G401 (cell line): ENCODE measurements around the gene VRK1. TPM values are rescaled to one million over a fixed set of nuclear protein-coding genes. Genes with fewer than 3 reads are reported as not detected.
"Not testable (repeated sequence)": the region's sequence is repeated elsewhere in the genome, so short reads cannot be mapped to it uniquely, and the experiment has no call there.

Experiments used
- DNase-seq: peaks from one replicate; pipeline ENCODE4 v3.0.0-alpha.2; 2015; ENCODE audit warnings: low spot score
- in situ Hi-C: cut with HindIII; loops from 2 replicates; pipeline ENCODE4 v1.10.0; 2016; ENCODE audit warnings: low sequenced_read_pairs, mixed read lengths
- total RNA-seq: library from RNA; depleted of rRNA; stranded (reverse); fragments of >200 nt; shearing (Covaris generic); gene quantifications from 2 replicates; pipeline ENCODE4 v1.2.3, GENCODE V29; 2014

The VRK1 gene
- total RNA-seq, 1 experiment from 2014 or later = 65.5 TPM

DNA sequence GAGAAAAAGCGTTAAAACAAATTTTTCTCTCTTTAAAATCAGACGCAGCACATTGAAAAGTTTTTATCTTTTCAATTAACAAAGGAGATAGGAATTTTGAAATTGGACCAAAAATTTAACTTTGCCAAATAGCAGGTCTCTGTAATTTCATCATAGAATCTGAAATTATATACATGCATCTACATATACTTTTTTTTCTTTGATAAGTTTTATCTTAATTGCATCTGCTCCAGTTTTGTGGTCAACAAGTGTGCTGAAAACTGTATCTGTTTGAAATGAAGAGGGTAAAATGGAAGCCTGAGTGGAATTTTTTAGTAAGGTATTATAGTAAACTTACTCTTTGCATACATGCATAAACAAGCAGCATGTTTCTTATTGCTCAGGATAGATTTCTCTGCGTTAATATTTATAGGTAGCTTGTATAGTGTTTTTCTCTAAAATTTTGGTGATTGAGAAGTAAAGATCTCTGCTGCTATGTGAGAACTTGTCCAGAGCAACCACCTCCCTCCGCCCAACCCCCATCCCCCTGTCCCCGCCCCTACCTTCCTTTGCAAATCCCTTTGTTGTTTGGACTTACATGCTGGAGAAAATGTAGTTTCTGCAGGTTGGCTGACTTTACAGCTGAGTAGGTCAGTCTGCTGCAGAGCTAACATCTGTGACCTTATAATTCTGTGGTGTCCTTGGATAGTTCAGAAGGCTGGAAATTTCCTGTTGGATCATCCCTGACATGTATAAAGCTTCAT lies 64.6 kb downstream of the VRK1 start:
- DNase-seq = no peak
- in situ Hi-C loops = no loop called here

DNA sequence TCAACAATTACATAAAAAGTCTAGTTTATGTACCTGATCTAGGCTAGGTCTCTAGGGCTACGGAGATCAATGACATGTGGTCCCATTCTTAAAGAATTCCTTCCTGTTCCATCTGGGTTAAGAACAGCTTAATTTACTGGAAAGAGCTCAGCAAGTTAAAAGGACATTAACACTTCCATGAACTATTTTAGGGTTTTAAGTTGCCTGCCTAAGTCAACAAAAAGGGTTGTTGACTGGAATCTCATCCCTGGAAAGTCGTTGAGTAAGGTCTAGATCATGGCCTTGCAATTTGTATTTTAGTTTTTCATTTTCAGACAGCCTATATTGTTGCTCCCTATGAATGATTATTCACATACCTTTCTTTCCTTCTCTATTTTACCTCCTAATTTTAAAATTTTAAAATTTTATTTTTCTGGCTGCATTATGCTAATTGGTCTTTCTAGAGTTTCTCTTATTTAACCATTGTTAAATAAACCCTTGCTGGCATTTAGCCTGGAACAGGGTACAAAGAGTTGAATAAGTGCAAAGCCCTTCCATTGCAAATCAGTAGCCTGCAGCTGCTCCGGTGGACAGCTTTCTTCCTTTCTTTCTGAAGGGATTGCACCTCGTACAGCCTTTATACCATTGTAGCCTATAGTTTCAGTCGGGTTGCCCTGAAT lies 66.3 kb downstream of the VRK1 start:
- in situ Hi-C loops = no loop called here
- no peak for DNase-seq

DNA sequence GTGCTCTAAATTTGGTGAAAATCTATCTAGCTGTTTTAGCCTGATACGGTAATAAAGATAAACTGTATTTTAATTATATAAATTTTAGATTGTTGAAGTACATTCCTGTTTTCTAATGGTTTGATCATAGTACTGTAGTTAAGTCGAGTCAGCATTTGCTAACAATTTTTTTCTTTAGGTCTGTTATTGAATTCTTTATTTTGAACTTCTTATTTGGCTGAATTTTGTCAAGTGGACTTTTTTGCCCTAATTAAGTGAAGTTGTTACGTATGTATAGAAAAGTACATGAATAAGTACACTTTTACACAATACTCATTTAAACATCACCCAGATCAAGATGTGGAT lies 66.8 kb downstream of the VRK1 start:
- no peak for DNase-seq
- in situ Hi-C loops = no loop called here

DNA sequence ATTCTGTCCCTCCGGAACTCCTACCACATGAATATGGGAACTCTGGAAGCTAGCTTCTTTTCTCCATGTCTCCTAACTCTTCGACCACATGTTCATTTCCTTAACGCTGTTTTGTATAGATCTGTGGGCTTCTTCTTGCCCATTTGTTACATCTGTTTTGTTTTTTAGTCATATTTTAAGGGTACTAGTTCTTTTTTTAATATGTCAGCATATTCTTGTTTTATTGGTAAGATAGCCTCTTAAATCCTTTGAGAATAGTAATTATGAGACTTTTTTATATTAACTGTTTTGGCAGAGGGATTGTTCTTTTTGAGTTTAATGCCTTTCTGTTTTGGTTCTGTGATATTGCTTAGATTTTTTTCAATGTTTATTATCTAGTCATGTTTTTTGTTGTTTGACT lies 70.5 kb downstream of the VRK1 start:
- no peak for DNase-seq
- in situ Hi-C loops = no loop called here

DNA sequence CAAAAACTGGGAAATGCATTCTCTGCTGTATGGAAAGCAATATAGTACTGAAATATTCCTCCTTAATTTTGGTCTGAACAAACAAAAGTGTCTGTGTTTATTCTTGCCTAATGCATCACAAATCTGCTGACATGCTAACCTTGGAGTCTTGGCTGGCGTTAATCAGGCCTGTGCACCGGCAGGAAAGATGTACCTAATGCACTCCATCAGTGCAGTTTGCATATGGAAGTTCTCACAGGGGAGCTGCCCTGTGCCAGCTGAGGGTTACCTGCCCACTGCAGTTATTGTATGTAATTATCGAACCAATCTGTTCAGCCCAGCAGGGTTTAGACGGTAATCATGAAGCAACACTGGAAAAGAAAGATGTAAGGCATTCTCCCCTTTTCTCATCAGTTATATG lies 76.9 kb downstream of the VRK1 start:
- in situ Hi-C loops = no loop called here
- DNase-seq = peak; percentile 37

DNA sequence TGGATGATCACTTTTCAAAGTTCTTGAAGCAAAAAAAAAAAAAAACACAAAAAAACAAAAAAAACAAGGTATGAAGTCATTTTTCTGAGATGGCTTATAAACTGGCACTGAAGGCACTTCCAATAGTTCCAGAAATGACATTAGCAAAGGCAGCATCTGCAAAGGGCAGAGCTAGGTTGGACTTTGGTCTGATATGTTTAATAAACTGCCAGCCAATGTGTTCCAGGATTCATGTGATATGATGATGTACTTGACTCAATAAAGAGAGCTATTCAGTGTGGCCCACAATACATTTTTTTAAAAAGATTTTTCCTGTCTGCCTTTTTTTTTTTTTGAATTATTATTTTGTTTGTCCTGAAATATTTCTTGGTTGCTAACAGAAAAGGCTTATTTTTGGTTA lies 79.6 kb downstream of the VRK1 start:
- DNase-seq = no peak
- in situ Hi-C loops = no loop called here

DNA sequence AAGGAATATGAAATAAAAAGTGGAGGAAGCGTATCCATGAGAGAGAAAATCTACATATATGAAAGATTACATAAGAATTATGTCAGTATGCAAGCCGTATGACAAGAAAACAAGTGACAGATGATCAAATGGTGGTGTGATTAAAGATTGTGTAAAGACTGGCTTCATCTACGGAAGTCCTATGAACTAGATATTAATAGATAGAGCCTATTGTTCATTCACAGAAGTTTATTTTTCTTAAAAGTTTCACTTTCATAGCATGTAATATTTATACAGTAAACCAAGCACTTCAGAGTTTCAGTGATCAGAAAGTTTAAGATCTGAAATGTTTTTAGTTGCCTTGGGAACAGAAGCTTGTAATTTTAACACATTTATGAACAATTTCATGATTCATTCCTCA lies 84.5 kb downstream of the VRK1 start:
- DNase-seq = no peak
- in situ Hi-C loops = no loop called here

DNA sequence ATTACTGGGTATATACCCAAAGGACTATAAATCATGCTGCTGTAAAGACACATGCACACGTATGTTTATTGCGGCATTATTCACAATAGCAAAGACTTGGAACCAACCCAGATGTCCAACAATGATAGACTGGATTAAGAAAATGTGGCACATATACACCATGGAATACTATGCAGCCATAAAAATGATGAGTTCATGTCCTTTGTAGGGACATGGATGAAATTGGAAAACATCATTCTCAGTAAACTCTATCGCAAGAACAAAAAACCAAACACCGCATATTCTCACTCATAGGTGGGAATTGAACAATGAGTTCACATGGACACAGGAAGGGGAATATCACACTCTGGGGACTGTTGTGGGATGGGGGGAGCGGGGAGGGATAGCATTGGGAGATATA lies 86.8 kb downstream of the VRK1 start:
- in situ Hi-C loops = not testable (repeated sequence)

DNA sequence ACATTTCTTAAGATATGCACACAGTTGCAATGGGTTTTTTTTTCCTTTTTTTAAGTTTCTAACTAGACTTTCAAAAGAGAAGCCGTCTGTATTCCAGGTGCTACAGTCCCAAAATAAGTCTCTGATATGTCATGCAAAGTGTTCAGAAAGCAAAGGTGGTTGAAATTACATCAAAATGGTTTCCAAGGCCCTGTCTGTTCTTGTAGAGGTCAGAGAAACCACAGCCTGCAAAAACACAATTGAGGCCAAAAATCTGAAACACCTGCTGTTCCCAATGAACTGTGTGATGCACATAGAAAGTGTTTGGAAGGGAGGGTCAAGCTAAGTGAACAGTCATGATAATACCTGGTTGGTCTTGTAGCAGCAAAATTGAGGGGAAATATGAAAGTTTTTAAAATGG lies 91.0 kb downstream of the VRK1 start:
- in situ Hi-C loops = no loop called here
- DNase-seq = peak; percentile 63

More for the DNA sequence above, 86.8 kb downstream of the VRK1 start:
- DNase-seq = not testable (repeated sequence)

DNA sequence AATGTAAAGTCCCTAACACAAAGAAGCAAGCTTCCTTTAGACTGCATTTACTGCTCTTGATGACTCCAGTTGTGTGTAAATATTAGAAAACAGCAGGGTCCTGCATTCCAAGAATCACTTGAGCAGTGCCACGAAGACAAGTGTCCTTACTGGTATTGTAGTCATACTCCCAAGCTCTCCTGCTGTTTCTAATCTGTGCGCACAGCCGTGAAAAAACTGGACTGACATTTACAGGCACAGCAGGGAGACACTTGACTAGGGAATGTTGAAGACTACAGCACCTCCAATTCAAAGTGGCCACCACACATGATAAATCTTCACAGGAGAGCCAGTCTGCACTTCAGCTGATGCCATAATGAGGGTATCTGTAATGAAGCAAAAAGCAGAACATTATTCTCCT lies 91.4 kb downstream of the VRK1 start:
- peak; percentile 82 for DNase-seq
- in situ Hi-C loops = no loop called here

DNA sequence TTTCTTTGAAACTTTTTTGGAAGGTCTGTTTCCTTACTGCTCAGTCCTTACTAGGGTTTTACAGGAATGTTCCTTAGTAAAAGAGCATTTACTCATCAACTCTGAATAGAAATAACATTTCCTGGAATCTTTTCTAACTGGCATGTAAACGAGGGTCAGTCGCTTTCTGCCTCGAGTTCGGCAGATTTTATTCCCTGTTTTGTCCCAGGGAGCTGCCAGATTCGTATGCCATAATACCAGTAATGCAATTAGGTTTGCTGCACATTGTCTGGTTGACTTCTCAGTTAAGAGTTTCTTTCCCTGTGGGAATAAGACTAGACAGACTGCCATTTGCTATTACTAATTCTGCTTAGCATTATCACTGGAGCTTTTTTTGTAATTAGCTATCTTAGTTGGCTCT lies 91.9 kb downstream of the VRK1 start:
- no peak for DNase-seq
- in situ Hi-C loops = no loop called here

DNA sequence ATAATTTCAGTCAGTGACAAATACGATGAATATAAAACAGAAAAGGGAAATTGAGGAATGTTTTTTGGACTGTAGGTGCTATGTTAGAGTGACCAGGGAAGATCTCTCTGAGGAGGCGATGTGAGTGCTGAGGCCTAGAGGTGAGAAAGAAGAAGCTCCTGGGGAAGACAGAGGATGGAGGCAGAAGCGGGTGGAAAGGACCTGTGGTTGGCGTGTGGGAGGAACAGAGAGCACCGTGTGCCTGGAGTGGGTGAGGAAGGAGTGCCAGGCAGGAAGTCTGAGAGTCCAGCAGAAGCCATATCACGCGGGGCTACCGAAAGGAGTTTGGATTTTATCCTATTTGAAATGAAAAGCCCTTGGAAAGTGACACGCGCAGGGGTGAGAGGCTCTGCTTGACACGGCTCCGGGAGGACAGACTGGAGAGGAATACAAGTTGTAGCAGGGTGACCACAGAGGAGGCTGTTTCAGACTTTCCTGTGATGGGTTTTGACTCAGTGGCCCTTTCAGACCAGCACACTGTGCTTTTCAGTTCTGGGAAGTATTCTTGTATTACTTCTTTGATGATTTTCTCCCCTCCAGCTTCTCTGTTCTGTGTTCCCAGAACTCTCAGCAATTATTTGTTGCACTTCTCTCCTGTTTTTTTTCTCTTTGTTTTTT lies 96.9 kb downstream of the VRK1 start:
- in situ Hi-C loops = no loop called here
- no peak for DNase-seq

DNA sequence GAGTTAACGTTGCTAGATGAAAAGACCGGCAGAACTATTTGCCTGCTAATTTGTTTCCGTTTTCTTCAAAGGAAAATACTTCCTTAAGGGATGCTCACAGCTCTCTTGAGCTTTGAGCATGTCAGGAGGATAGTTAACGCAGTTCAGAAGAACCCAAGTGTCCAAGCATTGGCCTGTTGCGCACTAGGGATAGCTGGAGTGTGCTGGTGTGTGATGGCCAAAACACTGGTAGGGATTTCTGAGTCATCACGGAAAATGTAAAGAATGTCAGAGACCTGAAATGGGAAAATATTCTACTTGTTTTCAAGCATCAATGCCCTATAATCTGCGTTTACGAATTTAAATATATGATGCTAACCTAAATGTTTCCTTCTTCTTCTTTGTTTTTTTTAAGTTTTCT lies 97.8 kb downstream of the VRK1 start:
- in situ Hi-C loops = no loop called here
- DNase-seq = no peak

DNA sequence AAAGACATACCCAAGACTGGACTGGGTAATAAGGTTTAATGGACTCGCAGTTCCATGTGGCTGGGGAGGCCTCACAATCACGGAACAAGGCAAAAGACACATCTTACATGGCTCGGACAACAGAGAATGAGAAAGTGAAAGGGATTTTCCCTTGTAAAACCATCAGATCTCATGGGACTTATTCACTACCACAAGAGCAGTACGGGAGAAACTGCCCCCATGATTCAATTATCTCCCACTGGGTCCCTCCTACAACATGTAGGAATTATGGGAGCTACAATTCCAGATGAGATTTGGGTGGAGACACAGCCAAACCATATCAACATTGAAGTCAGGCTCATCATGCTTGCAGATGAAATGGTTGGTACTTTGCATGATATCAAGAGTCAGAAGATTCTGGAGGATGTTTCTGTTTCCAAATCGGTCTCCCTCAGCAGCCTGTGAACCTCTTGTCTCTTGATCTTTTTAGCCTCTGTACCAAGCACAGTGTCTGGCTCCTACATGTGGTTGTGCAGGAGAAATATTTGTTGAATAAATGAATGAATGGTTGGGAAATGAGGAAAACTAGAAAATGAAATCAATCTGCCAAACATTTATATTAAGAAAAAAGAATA lies 98.6 kb downstream of the VRK1 start:
- DNase-seq = no peak
- in situ Hi-C loops = no loop called here

DNA sequence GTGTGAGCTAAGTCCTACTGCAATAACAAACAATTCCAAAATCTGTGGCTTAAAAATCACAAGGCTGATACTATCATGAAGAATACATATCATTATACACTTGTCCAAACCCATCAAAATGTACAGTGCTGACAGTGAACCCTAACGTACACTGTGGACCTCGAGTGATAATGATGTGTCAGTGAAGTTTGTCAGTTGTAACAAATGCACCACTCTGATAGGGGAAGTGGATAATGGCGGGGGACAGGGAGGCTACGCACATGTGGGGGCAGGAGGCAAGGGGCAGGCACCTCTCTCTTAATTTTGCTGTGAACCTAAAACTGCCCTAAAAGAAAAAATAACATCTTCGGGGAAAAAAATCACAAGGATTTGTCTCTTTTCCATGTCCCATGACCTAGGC lies 100.0 kb downstream of the VRK1 start:
- no peak for DNase-seq
- in situ Hi-C loops = no loop called here

DNA sequence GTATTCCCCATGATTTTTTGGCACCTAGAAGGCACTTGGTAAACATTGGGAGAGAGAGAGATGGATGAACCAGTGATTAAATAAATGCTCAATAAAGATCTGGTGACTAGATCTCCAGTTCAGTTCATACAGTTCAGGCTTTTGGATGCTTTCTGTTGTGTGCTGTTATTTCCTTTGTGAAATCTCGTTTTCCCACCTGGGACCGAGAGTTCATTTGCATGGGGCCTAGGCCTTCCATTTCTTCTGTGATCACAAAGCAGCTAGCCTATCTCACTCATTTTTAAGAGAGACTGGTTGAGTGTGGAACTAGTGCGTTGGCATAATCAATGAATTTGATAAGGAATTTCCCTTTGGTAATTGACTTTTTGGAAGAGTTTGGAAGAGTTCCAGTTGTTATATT lies 104.0 kb downstream of the VRK1 start:
- in situ Hi-C loops = no loop called here
- no peak for DNase-seq

DNA sequence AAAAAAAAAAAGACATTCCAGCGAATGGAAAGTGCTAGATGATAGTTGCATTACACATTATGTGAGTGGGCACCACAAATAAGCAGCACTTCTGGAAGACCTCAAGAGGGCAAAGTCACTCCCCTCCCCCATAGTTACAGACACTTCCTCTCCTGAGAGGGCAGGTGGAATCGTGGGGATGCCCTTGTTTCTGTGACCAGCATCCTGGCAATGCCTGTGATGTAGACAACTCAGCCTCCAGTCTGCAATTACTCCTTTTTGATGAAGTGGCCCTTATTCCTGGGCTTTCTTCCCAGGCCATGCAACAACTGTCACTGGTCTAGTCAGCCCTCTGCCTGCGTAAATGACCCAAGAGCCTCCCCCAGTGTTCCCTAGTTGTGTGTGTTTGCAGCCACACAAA lies 104.8 kb downstream of the VRK1 start:
- in situ Hi-C loops = no loop called here
- DNase-seq = no peak

DNA sequence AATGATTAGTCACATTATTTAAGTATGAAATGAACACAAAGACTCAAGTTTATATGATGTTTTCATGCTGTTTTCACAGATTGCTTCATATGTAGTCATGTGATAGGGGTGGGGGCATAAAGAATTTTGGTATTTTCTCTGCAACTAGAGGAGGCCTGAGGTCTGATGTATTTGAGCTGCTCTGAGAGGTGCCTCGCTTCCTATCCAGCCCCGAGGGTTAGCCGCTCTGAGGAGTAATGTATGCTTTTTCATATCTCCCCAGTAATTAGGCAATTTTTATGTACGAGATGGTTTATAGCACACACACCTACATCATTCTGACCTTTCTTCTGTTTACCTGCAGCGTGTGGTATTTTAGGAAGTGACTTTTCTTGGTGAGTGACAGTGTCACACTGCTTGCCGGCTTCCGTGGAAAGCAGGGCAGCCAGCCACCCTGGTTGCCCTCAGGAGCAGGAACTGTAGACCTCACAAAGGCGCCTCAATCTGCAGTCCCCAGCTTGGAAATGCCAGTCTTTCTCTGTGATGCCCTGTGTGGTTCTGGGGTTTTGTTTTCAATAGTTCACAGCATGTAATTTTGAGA lies 106.4 kb downstream of the VRK1 start:
- no peak for DNase-seq
- in situ Hi-C loops = no loop called here

DNA sequence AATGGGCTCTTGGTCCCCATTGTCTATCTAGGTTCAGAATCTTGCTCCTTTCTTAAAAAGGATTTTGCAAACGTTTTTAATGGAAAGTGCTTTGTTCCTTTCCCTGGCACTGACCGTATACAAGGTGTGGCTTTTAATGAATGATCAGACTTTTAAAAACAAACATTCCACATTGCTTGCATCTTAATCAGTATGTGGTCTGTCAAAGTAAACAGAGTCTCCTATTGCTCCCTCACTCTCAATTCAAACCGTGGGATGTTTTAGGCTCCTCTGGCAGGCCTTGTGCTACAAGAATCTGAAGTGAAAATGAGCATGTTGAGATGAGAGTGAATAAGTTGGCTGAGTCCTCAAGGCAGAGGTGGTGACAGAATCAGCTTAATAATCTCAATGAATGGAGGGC lies 107.0 kb downstream of the VRK1 start:
- no peak for DNase-seq
- in situ Hi-C loops = no loop called here

DNA sequence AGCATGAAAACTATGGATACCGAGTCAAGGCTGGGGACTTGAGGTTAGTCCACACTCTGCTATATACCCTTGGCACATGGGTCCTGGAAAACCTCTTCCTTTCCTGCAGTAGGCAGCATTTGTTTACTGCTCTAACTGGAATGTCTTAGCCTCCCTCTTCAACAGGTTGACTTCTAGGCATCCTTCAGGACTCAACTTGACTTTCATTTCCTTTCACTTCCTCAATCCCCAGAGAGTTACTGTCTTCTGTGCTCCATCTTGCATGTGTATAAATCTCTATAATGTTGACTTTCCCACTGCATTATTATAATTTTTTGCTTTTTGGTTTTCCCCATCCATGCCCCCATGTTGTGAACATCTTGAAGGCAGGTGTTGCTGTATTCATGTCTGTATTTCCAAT lies 107.9 kb downstream of the VRK1 start:
- in situ Hi-C loops = no loop called here

More for the DNA sequence above, 107.9 kb downstream of the VRK1 start:
- no peak for DNase-seq
